Activated naive CD4-positive, alpha-beta T cell treated with anti-CD3 and anti-CD28 coated beads, Interleukin-2, amount 10 ng/mL, durations not matched to agents 7 days and 5 days (primary cell): ENCODE data around the gene PLXNB3.
"Not testable (repeated sequence)": the region's sequence is repeated elsewhere in the genome, so short reads cannot be mapped to it uniquely, and the experiment has no call there.

Experiments
- CTCF ChIA-PET: fragments of 350-600 bp; sonication (Branson Sonifier 250); formaldehyde crosslinking; loops from one replicate; lab custom pipeline; 2021; ENCODE audit warnings: antibody characterized with exemption; lab: Charles Lee
- DNase-seq: peaks from one replicate; pipeline ENCODE4 v3.0.0-alpha.2; 2020
- H3K27ac Mint-ChIP-seq: one replicate; pipeline ENCODE4 v1.8.0; 2021; ENCODE audit warnings: mild to moderate bottlenecking, moderate library complexity, mixed read lengths
- H3K27me3 Mint-ChIP-seq: one replicate; pipeline ENCODE4 v1.8.0; 2021; ENCODE audit warnings: mild to moderate bottlenecking, mixed read lengths
- H3K36me3 Mint-ChIP-seq: one replicate; pipeline ENCODE4 v1.8.0; 2021; ENCODE audit warnings: mixed read lengths
- H3K4me1 Mint-ChIP-seq: one replicate; pipeline ENCODE4 v1.8.0; 2021; ENCODE audit warnings: mixed read lengths
- H3K4me3 Mint-ChIP-seq: one replicate; pipeline ENCODE4 v1.8.0; 2021; ENCODE audit warnings: mild to moderate bottlenecking, moderate library complexity, mixed read lengths
- H3K9me3 Mint-ChIP-seq: one replicate; pipeline ENCODE4 v1.8.0; 2021; ENCODE audit warnings: mixed read lengths

PLXNB3 gene

DNA sequence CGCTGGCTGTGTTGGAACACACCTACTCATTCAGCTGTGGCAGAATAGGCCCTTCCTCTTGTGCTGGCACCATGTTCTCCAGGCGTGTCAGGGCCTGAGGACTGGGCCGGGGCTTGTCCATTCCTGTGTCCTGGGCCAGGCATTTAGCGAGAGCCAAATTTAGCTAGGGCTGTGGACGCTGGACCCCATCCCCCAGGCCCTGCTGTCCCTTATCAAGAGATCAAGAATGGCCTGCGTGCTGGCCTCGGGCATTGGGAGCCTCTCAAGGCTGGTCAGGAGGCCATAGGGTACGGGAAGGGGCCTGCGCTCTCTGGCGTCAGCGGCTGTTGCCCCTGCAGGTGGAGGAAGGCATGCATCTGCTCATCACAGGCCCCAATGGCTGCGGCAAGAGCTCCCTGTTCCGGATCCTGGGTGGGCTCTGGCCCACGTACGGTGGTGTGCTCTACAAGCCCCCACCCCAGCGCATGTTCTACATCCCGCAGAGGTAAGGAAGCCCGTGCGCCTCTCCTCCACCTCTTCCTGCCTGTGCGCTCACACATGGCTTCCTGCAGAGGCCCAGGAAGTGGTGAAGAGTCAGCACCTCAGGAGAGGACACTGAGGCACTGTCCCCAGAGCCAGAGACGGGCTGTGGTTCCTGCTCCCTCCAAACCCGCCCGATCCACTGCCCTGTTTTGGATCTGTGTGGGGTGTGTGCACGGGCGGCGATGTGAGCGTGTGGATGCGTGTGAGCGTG, 24.1 kb upstream of the PLXNB3 start:
- Mint-ChIP-seq H3K27ac (peak overlapping the region; percentile 92), H3K36me3 (peaks cover 14% of the 10 kb centered on the region)

GRCh38 chrX:153740631-153741222, 23.3 kb upstream of the PLXNB3 start:
- Mint-ChIP-seq H3K4me1 (peaks cover 31% of the 10 kb centered on the region), H3K9me3 (no peaks in the 10 kb centered on the region), H3K36me3 (peaks cover 9% of the 10 kb centered on the region), H3K27ac (peak overlapping the region; percentile 92), H3K4me3 (peak overlapping the region; percentile 62), H3K27me3 (peaks cover 12% of the 10 kb centered on the region)
- CTCF ChIA-PET, result no interaction called here
- DNase-seq, result no peak

More for the DNA sequence above, 24.1 kb upstream of the PLXNB3 start:
- peak; percentile 60 for DNase-seq
- Mint-ChIP-seq H3K4me3 (peak overlapping the region; percentile 62), H3K4me1 (peaks cover 39% of the 10 kb centered on the region), H3K9me3 (peaks cover 1% of the 10 kb centered on the region), H3K27me3 (peaks cover 7% of the 10 kb centered on the region)
- CTCF ChIA-PET, result no interaction called here

- H3K36me3 Mint-ChIP-seq, result peaks cover 9% of the 10 kb centered on the region
- DNase-seq, result no peak
- no peaks in the 10 kb centered on the region for H3K9me3 Mint-ChIP-seq
- H3K27ac Mint-ChIP-seq, result peak overlapping the region; percentile 80
- H3K27me3 Mint-ChIP-seq, result peaks cover 16% of the 10 kb centered on the region
- CTCF ChIA-PET, result no interaction called here
- peaks cover 30% of the 10 kb centered on the region for H3K4me1 Mint-ChIP-seq
- peak overlapping the region; percentile 53 for H3K4me3 Mint-ChIP-seq
These were observed 22.6 kb upstream of the PLXNB3 start for GRCh38 chrX:153741446-153741845.

GRCh38 chrX:153742111-153742510, 21.9 kb upstream of the PLXNB3 start:
- H3K36me3 Mint-ChIP-seq, DNase-seq, CTCF ChIA-PET, H3K27ac Mint-ChIP-seq, H3K9me3 Mint-ChIP-seq, H3K4me3 Mint-ChIP-seq: not testable (repeated sequence)
- peaks cover 22% of the 10 kb centered on the region for H3K27me3 Mint-ChIP-seq
- H3K4me1 Mint-ChIP-seq, result peaks cover 30% of the 10 kb centered on the region

- peaks cover 30% of the 10 kb centered on the region for H3K4me1 Mint-ChIP-seq
- DNase-seq, H3K9me3 Mint-ChIP-seq, H3K36me3 Mint-ChIP-seq, CTCF ChIA-PET, H3K27ac Mint-ChIP-seq, H3K4me3 Mint-ChIP-seq: not testable (repeated sequence)
- H3K27me3 Mint-ChIP-seq, result peaks cover 22% of the 10 kb centered on the region
These were observed 21.1 kb upstream of the PLXNB3 start for GRCh38 chrX:153742796-153743467.

- H3K36me3 Mint-ChIP-seq, H3K27ac Mint-ChIP-seq, DNase-seq, H3K4me3 Mint-ChIP-seq, H3K9me3 Mint-ChIP-seq, CTCF ChIA-PET: not testable (repeated sequence)
- Mint-ChIP-seq H3K27me3 (peaks cover 23% of the 10 kb centered on the region), H3K4me1 (peaks cover 30% of the 10 kb centered on the region)
These were observed 20.4 kb upstream of the PLXNB3 start for GRCh38 chrX:153743468-153744209.

GRCh38 chrX:153744210-153745066, 19.6 kb upstream of the PLXNB3 start:
- H3K4me1 Mint-ChIP-seq, result peaks cover 23% of the 10 kb centered on the region
- no peaks in the 10 kb centered on the region for H3K9me3 Mint-ChIP-seq
- no peak overlapping the region for H3K27ac Mint-ChIP-seq
- CTCF ChIA-PET, result no interaction called here
- no peak overlapping the region for H3K4me3 Mint-ChIP-seq
- peaks cover 6% of the 10 kb centered on the region for H3K36me3 Mint-ChIP-seq
- H3K27me3 Mint-ChIP-seq, result peaks cover 31% of the 10 kb centered on the region
- no peak for DNase-seq

DNA sequence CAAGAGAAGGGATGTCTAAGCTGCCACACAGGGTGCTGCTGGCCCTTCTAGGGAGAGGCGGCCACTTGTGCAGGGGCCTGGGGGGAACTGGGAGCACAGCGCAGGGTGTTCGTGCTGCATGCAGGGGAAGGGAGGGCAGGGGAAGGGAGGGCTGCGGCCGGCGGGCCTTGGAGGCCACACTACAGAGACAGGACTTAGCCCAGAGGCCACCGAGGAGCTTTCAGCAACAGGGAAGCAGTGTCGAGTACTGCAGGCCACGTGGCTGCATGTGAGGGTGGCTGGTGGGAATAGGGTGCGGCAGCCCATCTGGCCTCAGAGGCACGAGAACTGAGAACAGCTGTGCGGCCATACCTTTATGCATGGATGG, 19.0 kb upstream of the PLXNB3 start:
- H3K4me1 Mint-ChIP-seq, result peaks cover 17% of the 10 kb centered on the region
- CTCF ChIA-PET, H3K27ac Mint-ChIP-seq, DNase-seq, H3K4me3 Mint-ChIP-seq, H3K36me3 Mint-ChIP-seq, H3K9me3 Mint-ChIP-seq: not testable (repeated sequence)
- H3K27me3 Mint-ChIP-seq, result peaks cover 37% of the 10 kb centered on the region

DNA sequence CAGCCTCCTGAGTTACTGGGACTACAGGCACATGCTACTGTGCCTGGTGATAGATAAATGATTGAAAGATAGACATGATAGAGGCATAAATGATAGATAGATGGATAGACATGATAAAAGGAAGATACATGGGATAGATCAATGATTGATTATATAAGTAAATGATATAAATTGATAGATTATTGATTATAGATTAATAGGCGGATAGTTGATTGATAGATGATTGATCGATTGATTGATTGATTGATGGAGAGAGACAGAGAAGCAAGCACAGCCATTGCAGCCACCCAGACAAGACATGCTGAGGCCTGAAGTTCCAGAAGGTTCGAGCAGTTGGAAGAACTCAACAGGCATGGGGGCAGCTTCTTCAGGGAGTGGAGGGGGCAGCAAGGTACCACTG, 17.7 kb upstream of the PLXNB3 start:
- H3K36me3 Mint-ChIP-seq, result no peaks in the 10 kb centered on the region
- no peak for DNase-seq
- H3K4me1 Mint-ChIP-seq, result peaks cover 5% of the 10 kb centered on the region
- H3K9me3 Mint-ChIP-seq, result no peaks in the 10 kb centered on the region
- CTCF ChIA-PET, result no interaction called here
- no peak overlapping the region for H3K27ac Mint-ChIP-seq
- no peak overlapping the region for H3K4me3 Mint-ChIP-seq
- peaks cover 42% of the 10 kb centered on the region for H3K27me3 Mint-ChIP-seq

DNA sequence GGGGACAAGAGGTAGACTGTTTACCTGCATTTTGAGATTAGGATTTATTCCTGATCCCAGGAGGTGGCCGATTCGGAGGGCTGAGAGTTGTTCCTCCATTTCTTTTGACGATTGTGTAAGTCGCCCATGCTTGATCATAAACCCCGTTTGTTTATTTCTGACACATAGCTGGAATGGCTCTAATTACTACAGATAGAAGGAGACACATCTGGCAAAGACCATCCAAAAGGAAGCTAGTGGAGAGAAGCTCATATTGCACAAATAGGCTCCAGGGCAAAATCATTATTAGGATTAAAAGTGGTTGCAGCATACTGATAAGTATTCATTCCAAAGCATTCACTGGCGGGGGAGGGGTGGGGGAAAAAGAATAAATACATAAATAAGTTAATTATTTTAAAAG, 17.1 kb upstream of the PLXNB3 start:
- H3K4me3 Mint-ChIP-seq, H3K36me3 Mint-ChIP-seq, H3K27ac Mint-ChIP-seq, H3K9me3 Mint-ChIP-seq, CTCF ChIA-PET, H3K4me1 Mint-ChIP-seq, DNase-seq: not testable (repeated sequence)
- peaks cover 42% of the 10 kb centered on the region for H3K27me3 Mint-ChIP-seq

- CTCF ChIA-PET, DNase-seq, H3K9me3 Mint-ChIP-seq, H3K27ac Mint-ChIP-seq, H3K4me1 Mint-ChIP-seq, H3K4me3 Mint-ChIP-seq, H3K36me3 Mint-ChIP-seq: not testable (repeated sequence)
- peaks cover 52% of the 10 kb centered on the region for H3K27me3 Mint-ChIP-seq
These were observed 15.0 kb upstream of the PLXNB3 start for GRCh38 chrX:153749017-153749416.

DNA sequence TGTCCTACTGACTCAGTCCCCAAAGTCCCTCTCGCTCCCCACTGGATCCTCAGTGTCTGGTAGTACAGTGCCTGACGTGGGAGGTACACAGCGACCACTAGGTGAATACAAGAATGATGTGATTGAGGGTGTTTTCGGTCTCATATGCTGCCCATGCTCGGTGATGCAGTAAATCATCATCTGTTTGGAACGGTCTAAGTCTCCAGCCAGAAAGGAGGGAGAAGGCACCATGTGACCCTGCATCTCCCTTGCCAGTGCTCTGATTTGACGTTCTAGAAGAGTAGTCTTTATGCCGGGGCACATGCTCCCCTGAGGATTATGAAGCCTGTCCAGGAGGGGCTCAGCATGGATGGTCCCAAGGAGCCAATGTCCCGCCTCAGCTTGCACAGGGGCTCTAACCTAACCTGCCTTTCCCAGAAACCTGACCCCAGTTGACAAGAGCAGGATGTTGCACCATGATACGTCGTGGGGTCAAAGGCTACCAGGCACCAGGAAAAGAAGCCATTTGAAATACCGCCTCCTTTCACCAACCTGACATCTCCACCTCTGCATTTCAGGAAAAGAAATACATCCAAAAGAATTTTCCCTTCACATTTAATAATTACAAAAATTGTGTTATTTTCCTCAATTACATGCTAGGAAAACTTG, 13.8 kb upstream of the PLXNB3 start:
- Mint-ChIP-seq H3K27me3 (peaks cover 42% of the 10 kb centered on the region), H3K9me3 (no peaks in the 10 kb centered on the region), H3K36me3 (no peaks in the 10 kb centered on the region), H3K27ac (no peak overlapping the region), H3K4me1 (no peaks in the 10 kb centered on the region), H3K4me3 (no peak overlapping the region)
- CTCF ChIA-PET, result no interaction called here
- DNase-seq, result no peak

- Mint-ChIP-seq H3K4me1 (no peaks in the 10 kb centered on the region), H3K27me3 (peaks cover 23% of the 10 kb centered on the region), H3K27ac (no peak overlapping the region), H3K4me3 (no peak overlapping the region), H3K36me3 (no peaks in the 10 kb centered on the region), H3K9me3 (no peaks in the 10 kb centered on the region)
- CTCF ChIA-PET, result interaction anchor here (0.6 kb wide), 1 partner anchor 285 kb away, joined by 3 read pairs; the partner anchor contains the start of gene HAUS7
- no peak for DNase-seq
These were observed 8.9 kb upstream of the PLXNB3 start for GRCh38 chrX:153755136-153755535.
